CD4-positive, alpha-beta T cell treated with Interleukin-4 for 1 hour (primary cell): ENCODE measurements around the gene COL5A3.
"Not testable (repeated sequence)": the region's sequence is repeated elsewhere in the genome, so short reads cannot be mapped to it uniquely, and the experiment has no call there.

ENCODE experiments used
- DNase-seq, 2 donors: peaks; one replicate each; pipeline ENCODE4 v3.0.0-alpha.2; 2020 to 2022

Gene COL5A3

DNA sequence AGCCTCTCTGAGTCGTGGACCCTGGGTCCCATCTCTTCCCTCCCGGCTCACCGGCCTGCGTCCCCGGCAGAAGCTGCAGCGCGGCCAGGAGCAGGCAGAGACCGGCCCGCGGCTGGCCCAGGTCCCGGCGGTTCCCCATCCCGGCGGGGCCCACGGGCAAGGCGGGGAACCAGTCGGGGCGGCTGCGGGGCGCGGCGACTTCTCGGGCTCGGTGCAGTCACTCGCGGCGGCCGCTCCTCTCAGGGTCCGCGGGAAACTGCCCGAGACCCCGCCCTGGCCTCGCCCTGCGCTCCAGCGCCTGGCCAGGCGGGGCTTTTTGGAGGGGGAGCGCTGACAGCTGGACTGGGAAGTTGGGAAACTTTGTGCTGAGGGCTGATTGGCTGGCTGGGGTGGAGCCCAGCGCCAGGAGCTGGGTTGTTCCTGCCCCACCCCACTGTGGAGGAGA lies at the start of gene COL5A3:
Gene COL5A3, minus strand, starts transcription at position 258 of the 445 bp plus-strand sequence. Its CDS starts 119 bp downstream, at position 139.
- DNase-seq: no peak

DNA sequence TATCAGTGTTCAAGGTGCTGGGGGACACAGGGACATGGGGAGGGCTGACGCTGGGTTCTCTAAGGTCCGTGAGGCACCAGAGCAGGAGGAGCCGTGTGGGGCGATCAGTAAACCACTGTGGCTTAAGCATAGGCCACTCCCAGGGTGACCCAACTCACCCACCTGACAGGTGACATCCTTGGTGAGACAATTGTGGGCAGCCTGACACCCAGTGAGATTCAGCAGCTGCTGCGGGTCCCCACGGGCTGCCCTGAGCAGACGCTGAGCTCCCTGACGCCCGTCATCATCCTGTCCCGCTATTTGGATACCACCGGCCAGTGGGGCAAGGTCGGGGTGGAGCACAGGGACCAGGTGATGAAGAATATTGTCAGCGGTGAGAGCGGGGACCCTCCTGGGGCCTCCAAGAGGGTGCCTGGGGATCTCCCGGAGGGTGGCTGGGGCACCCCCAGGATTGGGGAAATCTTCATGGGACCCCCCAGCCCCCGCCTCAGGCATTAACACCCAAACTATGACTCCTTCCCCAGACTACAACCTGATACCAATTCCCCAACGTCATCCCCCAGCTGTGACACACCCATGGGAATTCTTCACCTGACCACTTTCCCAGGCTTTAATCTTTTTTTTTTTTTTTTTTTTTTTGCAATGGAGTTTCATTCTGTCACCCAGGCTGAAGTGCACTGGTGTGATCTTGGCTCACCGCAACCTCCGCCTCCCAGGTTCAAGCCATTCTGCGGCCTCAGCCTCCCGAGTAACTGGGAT lies 42.5 kb upstream of the COL5A3 start:
- no peak for DNase-seq

DNA sequence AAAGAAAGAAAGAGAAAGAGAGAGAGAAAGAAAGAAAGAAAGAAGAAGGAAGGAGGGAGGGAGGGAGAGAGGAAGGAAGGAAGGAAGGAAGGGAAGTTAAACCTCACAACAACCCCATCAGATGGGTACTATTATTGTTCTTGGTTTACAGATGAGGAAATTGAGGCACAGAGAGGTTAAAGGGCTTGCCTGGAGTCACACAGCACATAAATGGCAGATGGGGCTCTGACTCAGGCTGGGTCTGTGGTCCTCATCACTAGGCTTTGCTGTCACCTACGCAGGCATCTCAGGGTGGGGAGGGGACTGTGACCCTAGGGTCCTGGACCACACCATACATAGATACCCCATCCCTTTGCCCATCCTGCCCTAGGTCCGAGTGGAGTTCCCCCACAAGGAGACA lies 39.3 kb upstream of the COL5A3 start:
- no peak for DNase-seq

DNA sequence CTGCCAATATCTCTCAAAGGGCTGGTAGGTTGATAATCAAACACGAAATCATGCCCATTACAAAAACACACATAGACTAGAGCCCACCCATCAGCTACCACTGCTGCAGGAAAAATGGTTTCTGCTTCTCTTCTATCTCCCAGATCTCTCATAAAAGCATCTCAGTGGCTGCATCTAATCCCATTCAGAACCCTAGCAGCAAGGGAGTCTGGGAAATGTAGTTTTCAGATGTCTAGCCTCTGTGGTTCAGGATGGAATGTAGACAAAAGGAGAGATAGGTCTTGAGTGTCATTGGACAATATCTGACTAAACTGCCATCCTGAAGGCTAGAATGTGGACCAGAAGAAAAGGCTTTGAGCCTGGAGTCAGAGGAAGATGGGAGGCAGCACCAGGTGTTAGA lies 35.1 kb upstream of the COL5A3 start:
- DNase-seq: no peak

DNA sequence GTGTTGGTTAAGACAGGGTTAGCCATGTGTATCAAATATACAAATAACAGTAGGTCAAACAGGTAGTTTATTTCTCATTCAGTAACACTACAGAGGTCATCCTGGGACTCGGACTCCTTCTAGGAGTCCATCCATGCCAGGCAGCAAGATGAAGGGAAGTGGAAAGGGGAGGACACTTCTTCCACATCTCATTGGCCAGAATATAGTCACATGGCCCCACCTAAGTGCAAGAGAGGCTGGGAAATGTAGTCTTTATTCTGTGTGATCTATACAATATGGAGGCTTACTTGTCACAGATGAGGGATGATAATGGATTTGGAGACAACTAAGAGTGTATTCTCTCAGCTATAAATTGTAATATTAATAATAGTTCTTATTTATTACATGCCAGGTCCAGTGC lies 34.1 kb upstream of the COL5A3 start:
- DNase-seq: no peak

DNA sequence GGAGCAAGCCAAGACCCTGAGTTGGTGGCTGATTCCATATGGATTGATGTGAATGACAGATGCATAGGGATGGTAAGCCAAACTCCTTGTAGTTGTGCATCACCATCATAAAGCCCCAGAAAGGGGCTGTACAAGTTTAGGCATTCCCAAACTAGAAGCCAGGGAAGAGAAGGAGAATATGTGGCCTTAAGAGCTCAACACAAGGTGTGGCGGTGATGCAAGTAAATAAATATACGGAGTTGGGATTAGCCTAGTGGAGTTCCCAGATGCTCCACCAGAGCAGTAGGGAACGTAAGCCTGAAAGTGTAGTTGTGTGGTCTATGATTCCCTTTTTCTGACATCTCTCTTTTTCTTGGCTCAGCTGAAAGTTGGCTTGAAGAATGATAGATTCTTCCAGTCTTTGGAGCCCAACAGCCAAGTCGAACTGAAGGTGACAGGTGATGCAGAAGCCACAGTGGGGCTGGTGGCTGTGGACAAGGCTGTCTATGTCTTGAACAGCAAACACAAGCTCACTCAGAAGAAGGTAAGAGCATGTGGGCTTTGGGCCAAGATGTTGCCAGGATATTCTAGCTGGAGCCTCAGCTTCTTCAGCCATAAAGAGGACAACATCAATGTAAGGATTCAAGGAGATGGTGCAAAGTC lies 33.1 kb upstream of the COL5A3 start:
- DNase-seq: no peak

DNA sequence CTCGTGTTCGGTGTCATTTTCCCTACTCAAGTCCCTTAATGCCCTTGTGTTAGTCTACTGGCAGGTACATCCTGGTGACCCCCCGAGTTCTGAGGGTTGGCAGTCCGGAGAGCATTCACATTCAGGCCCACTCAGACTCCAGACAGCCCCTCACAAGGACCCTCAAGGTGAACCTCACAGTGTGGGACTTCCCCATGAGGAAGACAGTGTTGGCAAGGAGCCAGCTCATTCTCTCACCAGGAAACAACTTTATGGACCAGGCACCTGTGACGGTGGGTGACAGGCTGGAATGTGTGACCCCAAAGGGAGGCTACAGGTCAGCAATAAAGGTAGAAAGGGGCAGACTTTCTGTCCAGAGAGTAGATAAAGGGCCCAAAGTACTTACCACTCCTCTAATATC lies 27.5 kb upstream of the COL5A3 start:
- no peak for DNase-seq

DNA sequence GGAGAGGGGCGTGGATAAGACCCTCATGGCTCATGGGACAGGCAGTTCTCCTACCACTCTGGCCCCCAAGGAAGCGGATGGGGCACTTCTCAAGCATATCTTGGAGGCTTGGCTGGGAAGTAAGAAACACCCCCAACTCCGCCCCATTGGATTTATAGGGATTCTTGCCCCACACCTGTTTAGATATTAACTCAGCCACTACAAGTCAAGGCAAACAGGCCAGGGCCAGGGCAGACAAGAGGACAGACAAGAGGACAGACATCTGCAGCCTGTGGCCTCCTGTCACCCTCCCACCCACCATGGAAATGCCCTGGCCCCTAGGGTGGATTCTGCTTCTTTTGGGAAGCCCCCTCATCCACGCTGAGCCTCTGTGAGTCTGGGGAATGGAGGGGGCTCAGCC lies 27.1 kb upstream of the COL5A3 start:
- no peak for DNase-seq

DNA sequence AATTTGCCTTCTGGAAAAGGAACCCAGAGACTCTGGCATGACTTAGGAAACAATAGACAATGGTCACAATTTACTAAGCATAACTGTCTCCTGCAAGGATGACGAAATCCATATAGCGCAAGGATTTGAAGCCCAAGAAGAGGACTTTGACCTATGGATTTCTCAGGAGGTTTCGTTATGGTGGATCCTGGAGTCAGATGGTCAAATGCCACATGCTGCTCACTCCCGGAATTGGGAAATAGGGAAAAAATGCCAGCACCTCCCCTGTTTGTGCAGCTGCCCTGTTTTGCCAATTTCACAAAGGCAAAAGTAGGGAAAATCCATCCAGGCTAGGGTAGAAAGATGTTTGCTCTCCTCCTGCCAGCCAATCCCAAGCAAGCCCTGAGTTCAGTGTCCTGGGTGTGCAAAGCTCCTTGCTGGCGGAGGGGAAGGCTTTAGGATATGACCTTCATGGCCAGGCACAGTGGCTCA lies 26.3 kb upstream of the COL5A3 start:
- no peak for DNase-seq

DNA sequence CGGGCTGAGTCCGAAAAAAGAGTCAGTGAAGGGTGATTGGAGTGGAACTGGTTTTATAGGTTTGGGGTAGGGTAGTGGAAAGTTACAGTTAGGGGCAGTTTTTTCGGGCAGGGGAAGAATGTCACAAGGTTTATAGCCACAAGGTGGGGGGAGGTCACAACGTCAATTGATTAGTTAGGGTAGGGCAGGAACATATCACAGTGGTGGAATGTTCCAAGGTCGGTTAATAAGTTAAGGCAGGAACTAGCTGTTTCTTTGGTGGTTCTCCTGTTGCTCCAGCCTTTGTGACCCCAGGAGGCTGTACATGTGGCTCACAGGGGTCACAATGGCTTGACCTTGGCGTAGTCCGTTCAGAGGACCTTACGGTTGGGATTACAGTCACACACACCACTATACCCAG lies 23.3 kb upstream of the COL5A3 start:
- no peak for DNase-seq

DNA sequence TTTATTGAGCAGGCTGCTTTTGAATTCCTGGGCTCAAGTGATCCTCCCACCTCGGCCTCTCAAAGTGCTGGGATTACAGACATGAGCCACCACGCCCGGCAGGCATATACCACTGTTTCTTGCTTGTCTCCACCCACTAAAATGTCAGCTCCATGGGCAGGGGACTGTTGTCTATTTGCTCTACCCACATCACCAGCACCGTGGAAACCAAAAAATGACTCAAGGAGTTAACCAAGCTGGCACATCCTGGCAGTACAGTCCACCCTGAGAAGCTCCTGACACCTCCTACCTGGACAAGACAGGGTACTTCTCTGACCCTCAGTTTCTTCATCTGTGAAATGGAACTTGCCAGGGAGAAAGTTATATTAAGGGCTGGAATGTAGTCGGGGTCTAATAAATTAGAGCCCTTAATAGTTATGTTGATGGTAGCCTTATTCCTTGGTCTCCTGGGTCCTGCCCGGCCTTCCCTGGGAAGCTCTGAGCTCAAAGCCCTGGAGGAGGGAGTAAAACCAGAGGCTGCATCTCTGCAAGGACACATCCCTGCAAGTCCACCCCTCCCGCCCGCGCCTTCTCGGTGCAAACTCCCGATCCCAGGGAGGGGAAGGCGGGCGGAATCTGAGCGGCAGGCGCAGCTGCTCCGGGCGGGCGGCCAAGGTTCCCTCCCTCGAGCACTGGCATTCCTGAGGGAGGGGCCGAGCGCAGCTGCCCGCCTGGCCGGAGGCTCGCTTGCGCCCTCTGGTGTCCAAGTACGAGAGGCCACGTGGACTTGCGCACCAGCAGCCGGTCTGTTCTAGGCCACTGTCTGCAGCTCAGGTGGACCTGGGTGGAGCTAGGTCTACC lies 17.1 kb upstream of the COL5A3 start:
- DNase-seq: peak; percentile 75 to 79

DNA sequence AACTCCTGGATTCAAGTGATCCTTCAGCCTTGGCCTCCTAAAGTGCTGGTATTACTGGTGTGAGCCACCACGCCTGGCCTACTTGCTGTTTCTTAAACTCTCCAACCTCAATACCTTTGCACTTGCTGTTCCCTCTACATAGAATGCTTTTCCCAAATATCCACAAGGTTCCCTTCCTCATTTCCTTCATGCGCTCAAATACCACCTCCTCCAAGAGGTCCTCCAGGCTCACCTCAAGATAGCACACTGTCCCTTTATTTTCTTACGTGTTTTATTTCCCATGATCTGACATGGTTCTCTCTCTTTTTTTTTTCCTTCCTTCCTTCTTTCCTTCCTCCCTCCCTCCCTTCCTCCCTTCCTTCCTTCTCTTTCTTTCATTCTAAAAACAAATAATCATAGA lies 16.4 kb upstream of the COL5A3 start:
- no peak for DNase-seq

DNA sequence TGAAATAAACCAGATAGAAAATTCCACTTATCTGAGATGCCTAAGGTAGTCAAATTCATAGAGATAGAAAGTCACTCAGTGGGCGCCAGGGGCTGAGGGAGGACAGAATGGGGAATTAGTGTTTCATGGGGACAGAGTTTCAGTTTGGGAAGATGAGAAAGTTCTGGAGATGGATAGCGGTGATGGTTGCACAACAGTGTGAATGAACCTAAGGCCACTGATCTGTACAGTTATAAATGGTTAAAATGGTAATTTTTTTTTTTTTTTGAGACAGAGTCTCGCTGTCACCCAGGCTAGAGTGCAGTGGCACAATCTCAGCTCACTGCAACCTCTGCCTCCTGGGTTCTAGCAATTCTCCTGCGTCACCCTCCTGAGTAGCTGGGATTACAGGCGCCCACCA lies 12.8 kb upstream of the COL5A3 start:
- DNase-seq: not testable (repeated sequence)

DNA sequence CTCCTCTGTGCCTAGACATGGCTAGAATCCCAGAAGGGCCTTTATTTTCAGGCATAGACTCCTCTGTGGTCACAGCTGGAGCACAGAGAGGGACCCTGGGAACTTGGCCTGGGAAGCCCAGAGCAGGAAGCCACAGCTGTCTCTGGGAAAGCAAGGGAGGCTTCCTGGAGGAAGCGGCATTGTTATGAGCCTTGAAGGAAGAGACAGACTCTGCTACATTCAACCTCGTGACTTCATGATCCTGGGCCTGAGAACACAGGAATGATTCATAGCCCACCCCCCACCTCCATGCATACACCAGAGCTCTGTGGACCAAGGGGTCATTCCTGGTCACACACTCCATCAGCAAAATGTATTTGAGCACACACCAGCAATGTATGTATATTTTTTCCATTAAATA lies 11.6 kb upstream of the COL5A3 start:
- no peak for DNase-seq

DNA sequence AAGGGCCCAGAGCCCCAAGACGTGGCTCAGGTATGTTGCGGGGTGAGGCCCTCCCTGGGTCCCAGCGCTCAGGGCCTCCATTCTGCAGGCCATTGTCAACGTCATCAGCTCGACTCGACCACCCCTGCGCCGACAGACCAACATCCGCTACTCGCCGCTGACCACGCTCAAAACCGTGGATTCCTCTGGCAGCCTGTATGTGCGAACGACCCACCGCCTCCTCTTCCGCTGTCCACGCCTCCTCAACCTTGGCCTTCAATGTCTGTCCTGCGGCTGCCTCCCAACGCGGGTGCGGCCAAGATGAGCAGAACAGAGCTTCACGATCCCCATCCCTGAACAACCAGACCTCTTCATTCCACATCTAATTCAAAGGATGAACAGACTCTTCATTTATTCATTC lies 11.1 kb upstream of the COL5A3 start:
- DNase-seq: no peak

DNA sequence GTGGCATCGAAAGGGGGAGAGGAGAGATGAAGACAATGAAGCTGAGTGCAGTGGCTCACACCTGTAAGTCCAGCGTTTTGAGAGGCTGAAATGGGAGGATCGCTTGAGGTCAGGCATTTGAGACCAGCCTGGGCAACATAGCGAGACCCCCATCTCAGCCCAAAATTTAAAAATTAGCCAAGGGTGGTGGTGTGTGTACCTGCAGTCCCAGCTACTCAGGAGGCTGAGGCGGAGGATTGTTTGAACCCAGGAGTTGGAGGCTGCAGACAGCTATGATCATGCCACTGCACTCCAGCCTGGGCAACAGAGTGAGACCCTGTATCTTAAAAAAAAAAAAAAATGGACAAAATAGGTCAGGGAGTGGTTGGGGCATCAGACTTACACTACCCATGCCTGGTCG lies 10.5 kb upstream of the COL5A3 start:
- no peak for DNase-seq

DNA sequence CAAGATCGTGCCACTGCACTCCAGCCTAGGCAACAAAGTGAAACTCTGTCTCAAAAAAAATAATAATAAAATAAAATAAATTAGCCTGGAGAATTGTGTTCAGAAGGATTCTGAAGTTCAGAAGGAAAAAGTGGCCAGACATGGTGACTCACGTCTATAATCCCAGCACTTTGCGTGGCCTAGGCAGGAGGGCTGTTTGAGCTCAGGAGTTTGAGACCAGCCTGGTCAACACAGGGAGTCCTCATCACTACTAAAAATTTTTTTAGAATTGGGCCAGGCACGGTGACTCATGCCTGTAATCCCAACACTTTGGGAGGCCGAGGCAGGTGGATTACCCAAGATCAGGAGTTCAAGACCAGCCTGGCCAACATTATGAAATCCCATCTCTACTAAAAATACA lies 8.9 kb upstream of the COL5A3 start:
- no peak for DNase-seq

DNA sequence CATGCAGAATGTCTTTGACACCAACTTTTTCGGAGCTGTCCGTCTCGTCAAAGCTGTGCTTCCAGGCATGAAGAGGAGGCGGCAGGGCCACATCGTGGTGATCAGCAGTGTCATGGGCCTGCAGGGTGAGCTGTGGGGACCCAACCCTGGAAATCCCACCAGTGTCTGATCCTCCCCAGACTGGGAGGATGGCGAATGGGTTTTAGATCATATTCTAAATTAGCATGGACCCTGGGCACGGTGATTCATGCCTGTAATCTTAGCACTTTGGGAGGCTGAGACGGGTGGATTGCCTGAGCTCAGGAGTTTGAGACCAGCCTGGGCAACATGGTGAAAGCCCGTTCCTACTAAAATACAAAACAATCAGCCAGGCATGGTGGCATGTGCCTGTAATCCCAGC lies 8.5 kb upstream of the COL5A3 start:
- DNase-seq: no peak

DNA sequence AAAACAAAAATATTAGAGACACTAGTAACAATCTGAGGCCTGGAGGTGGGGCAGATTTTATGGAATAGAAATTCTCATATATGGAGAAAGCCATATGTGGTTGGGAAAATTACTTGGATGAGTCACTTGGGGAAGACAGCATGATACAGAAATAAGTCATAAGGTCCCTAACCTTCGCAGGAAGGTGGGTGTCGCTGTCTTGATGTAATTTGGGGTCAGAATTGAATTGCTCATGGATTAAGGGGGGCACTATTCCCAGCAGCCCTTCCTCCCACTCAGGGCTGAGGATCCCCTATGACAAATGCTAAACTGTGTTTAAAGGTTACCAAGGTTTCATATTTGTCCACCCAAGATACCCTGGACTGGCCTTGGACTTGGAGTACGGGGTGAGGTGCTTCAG lies 8.0 kb upstream of the COL5A3 start:
- no peak for DNase-seq

DNA sequence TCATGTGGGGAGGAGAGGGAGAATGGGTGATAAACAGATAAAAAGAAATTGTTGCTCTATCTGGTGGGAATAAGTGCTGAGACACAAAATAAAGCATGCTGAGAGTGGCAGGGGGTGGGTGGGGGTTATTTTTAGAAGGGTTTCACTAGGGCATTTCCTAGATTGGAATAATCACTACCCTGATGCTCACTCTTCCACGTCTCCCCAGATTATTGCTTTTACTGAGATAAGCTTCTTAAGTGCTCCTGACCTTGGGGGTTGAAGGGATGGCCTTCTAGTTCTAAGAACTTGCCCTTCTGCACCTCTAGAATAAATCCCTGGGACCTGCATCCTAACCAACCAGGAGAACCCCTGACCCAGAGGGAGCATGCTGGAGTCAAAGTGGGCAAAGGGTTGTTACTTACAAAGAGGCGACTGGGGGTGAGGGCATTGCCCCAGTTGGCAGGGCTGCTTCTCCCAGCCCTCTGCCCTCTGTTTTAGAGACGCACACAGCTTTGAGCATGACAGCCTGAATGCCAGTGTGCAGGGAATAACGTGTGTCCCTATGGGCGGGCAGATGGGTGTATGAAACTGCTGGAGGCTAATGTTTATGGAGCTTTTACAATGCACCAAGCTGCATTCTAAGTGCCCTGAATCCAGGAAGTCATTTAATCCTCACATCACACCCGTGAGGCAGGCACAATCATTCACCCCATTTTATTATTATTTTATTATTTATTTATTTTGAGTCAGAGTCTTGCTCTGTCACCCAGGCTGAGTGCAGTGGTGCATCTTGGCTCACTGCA lies 3.7 kb upstream of the COL5A3 start:
- DNase-seq: no peak

DNA sequence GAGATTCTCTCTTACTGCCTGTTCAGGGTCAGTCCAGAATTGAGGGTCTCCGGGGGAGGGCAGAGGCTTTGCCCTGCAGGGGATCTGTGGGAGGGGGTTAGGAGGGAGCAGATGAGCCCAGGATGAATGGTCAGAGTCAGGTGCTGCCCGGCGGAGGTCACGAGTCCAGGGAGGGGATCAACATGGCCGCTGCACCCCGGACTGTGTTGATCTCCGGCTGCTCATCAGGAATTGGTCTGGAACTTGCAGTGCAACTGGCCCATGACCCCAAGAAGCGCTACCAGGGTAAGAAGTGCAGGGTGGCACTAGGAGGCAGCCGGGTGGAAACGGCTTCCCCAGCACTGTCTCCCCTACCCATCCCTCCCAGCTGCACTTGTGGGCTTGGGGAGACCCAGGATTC lies 3.0 kb upstream of the COL5A3 start, which contains the start of gene RDH8:
Gene RDH8, plus strand, starts transcription at position 168 of the 400 bp plus-strand sequence. Its CDS starts 15 bp downstream, at position 183.
- DNase-seq: no peak

DNA sequence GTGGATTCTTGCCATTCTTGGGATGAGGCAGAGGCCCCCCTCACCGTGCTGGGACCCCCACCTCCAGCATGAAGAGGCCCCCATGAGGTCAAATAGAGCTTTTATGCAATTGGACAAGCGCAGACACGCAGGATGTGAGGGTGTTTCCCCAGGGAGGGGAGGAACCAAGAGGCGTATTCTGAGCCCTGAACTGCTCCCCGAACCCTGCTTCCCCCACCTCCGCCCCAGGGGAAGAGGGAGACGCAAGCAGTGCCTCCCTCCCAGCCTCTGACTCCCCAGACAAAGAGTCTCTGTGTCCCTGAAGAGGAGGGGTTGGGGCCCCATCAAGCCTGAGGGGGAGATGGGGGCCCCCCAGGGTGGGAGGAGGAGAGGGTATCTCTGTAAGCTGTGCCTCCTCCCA lies 1.7 kb upstream of the COL5A3 start:
- no peak for DNase-seq

DNA sequence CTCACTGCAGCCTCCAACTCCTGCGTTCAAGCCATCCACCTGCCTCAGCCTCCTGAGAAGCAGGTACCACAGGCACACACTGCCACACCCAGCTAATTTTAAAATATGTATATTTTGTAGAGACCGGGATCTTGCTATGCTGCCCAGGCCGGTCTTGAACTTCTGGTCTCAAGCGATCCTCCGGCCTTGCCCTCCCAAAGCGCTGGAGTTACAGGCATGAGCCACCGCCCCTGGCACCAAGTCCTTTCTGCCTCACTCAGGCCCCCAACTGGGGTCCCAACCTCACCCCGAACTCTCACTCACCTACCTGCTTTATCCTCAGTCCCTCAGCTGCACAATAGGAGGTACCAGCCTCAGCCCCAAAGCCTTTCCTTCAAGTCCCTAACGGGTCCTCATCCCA lies 635 bp upstream of the COL5A3 start:
- no peak for DNase-seq
